Measurements from ENCODE around the gene PARK7.

Gene PARK7

DNA sequence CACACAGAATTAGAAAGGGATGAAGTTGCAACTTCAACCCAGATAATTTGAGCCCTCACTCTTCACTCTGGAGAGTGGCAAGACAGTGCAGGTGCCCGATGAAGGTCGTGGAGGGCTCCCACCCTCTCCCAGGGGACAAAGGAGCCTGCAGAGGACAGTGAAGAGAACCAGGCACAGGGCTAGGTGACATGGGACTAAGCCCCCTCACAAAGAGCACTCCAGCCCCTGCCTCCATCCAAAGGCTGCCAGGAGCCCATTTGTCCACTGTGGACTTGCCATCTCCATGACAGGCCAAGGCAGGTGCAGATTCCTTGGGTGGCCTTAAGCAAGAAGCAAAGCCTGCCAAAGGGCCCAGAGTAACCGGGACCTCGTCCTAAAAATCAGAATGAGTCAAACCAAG lies 49.5 kb downstream of the PARK7 start:
- DNase-seq, result no peak

DNA sequence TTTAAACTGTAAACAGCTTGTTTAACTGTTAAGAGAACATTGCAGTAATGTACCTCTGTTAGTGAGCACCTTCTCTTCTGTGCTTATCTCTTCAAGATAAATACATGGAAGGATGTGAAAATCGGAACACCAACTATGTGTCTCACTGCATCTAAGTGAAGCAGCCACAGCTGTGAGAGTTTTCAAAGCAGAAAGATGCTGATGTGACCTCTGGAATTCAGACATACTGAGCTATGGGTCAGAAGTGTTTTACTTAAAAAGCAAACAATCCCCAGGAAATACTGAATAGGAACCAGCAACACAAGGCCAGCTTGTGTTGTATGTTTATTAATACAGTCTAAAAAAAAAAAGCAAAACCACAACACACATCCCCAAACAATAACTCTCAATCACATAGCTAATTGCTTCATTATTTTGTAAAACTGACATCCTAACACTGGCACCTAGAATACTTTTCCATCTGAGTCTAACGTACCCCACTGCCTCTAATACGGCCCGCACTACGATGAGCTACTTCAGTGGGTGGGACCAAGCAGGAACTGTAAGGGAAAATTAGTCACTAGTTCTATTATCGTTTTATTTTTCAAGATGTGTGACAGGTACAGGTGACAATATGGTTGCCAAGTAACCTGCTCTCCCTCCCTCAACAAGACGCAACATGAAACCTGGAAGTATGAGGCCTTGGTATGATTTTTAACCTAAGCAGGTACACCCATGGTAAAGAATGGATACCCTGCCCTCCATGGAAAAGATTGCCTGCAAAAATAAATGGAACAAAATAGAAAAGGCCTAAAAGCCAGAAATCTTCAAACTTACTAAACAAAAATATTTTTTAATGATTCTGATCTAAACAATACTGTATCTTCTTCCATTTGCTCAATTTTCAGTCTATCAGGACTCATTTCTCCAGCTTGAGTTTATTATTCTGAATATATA lies 50.7 kb downstream of the PARK7 start:
- DNase-seq, result no peak

DNA sequence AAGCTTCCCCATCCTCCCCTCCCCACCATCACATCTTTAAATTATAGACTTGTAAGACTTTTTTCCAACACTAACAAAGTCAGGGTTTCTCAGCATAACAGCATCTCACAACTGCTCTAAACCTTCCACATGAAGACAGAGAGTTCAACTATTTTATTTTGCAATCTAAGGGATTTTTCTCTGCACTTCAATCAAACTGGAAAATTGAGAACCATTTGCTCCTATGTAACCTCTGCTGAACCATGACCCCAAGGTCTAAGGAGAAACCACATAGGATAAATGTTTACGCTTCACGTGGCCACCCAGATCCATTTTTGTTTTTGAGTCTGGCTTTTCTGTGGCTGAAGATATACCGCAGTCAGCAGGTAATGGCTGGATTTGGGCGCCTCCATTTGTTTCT lies 51.4 kb downstream of the PARK7 start:
- DNase-seq, result no peak

DNA sequence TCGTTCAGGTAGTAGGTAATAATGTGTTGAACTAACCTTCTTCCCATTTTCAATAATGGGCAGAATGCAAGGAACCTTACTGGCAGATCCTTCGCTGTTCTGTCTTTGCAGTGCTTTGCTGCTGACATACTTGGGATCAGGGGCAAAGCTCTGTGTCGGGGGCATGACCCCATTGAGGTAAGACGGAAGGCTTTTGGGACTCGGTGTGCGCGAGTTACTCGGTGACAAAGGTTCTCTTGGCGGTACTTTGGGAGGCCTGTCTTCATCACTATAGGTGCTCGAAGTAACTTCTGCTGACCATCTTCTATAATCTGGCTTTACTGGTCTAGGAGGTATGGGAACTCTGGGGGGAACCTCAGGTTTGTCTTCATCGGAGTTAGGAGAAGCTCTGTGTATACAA lies 51.9 kb downstream of the PARK7 start:
- DNase-seq, result no peak

DNA sequence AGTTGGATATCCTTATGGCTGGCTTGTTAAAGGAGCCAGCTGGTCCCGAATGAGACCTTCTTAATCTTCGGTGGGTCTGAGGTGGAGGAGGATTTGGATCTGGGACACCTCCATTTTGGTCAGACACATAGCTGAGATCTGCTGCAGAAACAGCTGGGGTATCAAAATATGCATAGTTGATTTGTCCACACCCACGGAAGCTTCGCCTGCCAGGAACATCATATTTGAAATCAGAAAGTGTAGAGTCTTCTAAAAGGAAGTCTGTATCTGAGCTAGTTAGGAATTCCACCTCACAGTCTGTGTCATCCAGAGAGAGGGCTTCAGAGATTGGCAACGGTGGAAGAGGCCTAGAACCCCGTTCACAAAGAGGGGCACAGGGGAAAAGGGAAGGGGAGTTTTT lies 52.3 kb downstream of the PARK7 start:
- DNase-seq, result no peak

DNA sequence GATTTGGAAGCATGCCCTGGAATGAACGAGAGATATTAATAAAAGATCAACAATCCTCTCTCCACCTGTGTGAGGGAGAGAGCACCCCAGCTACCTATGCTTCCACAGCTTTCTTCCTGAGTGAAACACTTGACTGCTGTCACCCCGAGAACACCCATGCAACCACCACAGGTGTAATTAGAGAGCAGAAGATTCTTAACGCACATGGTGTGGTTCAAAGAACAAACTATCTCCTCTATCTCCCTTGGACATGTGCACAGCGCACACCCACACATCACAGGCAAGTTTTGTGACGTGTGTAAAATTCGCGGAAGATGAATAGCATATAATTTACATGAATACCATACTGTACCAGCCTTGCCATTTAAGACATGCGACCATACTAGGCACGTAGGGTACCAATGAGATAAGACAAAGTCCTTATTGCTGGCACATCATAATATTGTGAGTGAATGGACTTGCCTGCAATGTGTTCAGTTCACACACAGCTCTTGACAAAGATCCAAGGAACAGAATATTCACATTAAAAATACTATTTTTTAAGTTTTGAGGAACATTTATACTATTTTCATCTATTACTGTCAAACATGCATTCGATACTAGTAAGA lies 53.0 kb downstream of the PARK7 start:
- DNase-seq, result no peak

DNA sequence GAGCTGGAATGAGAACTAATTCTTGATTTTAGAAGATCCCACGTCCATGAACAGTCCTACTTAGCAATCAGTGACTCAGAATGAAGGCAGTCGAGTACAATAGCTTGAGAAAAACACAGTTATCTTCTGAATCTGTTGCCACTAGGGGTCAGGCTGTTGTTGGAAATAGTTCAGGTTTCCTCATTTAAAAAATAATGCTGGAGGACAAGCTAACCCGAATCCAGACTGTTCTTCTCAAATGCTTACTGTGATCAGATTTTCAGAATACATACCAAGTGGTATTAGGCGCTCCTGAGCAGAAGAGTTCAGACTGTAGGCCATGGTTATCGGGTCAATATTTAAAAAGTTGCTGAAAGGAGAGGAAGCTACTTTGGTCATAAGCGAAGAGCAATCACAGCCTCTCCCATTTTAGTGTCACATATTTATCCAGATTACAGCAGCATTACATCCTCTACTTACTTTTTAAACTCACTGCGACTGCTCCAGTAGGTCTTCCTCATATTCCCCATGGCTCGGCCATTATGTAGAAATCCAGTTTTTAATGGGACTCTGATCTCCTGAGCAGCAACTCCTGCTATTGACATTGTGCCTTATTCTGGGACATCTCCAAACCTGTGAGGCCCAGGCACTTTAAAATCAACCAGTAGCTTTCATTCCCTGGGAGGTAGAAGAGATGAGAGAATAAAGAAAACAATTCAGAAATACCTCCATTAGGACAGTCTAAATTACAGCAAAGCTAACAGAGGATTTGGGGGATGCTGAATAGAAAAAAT lies 53.7 kb downstream of the PARK7 start:
- DNase-seq, result peak; percentile 85

DNA sequence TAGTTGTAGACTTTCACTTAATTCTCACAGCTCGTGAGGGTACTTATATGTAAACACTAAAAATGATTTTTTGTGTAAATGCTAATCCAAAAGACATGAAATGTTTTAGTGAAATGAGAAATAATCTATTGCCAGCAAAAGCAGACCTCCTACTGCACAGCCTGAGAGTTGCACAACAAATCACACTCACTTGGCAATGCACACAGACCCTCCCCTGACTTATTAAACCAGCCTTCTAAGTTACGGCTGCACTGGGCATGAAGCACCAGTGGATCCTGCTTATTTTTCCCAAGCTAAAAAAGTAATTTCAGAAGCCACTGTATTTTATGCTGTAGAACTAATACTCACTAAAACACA lies 54.3 kb downstream of the PARK7 start:
- no peak for DNase-seq

DNA sequence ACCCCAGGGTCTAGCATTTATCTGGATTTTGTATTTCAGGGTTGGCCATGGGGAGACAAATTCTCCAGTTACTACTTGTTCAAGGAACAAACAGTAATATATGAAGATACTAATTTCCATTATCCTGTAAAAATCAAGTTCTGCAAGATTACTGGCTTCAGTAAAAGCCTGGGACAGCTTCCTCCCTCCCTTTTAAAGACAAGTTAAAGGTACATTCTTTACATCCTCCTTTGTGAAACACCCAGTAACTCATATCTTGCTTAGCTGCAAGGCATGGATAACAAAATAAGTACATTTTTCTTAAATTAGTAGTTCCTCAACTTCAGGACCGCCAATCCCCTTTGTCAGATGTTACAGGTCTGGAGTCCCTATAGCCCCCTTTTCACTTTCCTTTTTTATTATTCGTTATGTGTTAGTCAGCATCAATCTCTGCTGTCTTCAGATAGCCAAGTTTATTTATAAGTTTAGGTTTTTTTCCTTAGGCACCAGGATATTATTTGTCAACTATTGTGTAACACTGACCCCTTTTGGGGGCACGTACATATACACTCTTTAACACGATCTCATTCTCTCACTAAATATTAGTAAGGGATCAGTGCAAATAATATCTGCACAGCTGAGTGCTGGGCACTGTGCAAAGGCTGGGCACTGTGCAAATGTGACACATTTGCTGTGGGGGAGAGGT lies 54.8 kb downstream of the PARK7 start:
- peak; percentile 22 for DNase-seq

DNA sequence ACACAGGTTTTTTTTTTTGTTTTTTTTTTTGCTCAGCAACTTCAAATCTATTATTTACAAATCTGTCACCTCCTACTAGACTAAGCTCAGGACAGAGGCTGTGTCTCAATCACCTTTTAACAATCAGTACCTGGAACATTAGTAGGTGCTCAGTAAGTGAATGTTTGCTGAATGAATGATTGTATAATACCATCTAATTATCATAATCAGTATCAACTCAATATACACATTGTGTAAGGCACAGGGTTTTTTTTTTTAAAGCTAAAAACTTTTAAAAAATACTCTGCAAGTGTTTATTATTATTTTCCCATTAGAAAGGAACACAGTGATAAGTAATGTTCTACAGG lies 55.4 kb downstream of the PARK7 start:
- DNase-seq, result no peak

DNA sequence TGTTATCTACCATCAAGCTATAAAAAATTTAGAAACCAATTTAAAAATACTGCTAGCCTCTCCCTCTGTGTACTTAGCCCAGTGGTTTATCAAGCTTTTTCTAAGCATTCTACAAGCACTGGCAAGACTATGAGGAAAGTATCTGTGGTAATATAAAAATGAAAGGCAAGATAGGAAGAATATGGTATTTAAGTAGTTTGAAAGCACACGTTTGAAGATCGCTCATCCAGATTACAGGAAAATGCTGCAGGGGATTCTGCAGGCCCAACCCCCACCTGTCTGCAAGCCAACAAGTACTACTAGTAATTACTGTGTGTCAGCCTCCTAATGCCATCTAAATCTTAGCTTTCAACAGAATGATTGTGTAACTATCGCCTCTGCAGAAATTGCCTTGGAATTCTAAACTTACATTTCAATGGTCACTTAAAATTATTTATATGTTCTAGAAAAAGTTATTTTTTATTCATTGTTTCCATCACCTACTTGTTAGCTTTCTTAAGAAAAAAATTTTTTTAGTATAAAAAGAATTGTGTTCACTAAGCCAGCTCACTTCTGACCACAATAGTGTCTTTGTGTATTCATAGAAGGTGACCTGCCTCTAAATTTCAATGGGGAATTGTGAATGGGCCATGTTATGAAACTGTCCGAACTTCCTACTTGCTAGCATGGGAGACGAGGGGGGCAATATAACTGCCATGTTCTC lies 56.1 kb downstream of the PARK7 start:
- no peak for DNase-seq

DNA sequence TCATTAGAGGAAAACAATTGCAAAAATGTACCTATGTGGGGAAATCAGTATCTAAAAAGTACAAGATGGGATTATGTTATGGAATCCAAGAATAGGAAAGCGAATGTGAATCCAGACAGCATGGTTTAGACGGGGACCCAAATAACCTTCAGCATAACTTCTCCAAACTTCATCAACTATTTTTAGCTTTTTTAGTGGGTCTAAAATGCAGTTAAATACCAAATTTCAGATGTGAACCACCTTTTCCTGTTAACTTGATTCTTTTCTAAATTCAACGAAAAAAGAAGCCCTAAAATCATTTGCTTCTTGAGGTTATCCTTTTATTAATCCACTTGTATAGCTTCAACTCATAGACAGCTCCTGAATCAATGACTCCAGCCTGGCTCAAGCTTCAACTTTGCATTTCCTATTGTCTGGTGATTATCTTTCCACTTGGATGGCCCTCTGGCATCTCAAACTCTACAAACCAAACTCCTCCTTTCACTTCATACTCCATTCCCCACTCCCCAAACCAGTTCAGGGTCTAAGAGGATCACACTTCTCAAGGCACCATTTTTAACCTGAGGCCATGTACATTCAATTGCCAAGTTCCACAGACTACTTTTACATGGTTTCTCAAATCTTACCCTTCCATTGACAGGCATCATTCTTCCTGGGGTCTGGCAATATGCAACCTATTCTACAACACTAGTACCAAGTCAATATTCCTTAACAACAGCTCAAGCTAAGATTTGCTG lies 57.1 kb downstream of the PARK7 start:
- no peak for DNase-seq

DNA sequence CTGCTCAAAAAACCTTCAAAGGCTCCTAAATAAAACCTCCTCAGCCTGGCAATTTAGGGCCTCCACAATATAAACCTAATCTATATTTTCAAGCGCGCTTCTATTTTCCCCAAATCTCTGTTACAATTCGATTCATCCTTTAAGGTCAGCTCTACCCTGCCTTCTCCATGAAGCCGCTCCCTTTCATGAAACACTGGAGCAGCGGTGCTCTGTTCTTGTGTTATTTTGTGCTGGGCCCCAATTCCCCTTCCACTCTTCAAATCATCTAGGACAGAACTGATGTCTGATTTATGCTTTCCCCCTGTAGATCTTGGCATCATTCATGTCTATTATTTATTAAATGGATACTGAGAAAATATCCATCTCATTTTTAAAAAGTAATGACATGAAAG lies 57.7 kb downstream of the PARK7 start:
- DNase-seq, result no peak

DNA sequence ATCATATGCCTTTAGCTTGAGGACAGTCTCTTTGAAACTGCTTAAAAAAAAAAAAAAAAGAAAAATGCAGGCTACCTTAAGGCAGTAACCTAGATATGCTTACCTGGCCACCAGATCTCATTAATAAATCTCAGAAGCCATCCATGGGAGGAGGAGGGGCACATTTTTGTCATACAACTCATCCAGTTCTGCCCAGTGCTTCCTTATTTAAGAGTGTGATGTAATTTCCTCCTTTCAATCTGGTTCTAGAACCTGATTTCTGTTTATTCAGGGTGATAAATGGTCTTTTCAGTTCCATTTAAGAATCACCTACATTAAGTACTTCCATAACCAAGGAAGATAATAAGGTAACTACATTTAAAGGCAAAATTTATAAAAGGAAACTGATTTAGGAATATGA lies 58.5 kb downstream of the PARK7 start:
- no peak for DNase-seq

DNA sequence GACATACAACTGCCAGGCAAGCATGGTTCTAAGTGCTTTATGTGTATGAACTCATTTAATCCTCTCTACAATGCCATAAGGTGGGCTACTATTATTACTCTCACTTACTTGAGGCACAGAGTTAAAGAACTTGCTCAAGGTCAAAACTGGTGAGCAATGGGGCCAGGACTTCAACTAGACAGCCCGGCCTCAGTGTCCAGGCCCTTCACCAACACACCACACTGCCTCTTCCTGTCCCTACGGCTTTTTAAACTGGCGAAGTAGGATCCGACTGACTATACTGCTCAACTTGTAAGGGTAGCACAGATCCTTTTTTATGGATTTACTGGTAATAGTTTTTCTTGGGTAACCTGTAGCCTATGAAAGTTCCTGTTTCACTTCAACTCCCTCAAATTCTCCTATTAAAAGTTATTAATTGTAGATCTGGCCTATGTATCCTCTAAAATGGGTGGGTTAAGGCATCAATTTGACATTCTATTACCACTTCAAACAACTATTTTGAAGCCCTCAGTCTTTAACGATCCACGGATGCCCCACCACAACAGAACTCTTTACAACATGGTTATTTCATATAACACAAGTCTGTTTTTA lies 60.3 kb downstream of the PARK7 start:
- no peak for DNase-seq

DNA sequence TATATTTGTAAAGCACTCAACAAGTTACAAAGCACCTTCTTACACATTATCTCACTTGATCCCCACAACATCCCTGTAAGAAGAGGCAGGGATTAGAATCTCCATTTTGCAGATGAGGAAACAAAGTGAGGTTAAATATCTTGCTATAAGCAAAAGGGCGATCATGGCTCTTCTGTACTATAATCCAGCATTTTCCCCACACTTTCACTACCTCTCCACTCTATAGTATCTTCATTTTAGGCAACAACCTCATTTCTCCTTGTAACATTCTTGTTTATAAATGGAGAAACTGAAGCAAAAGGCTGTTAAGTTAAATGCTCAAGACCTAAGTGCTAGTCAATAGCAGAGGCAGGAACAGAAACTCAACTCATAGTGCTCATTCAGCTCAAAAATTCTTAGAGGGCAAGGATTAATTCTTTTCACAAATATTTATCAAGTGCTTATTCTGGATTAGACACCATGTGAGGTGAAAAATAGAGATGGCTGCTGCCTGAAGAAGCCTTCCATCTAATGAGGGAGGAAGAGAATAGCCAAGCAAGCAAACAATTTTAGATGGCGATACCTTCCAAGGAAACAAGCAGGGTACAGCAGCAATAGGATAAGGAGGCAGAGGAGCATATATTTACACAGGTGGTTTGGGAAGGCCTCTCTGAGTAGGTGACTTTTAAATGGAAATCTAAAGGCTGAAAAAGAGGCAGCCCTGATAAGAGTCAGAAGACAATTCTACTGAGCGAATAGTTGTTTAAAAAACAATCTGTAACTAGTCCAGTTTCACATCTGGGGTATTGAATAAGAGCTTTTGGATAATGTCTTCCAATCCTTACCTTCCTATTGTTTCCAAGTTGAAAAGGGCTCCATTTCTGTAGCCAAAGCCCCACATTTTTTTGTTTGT lies 61.1 kb downstream of the PARK7 start:
- DNase-seq, result no peak

DNA sequence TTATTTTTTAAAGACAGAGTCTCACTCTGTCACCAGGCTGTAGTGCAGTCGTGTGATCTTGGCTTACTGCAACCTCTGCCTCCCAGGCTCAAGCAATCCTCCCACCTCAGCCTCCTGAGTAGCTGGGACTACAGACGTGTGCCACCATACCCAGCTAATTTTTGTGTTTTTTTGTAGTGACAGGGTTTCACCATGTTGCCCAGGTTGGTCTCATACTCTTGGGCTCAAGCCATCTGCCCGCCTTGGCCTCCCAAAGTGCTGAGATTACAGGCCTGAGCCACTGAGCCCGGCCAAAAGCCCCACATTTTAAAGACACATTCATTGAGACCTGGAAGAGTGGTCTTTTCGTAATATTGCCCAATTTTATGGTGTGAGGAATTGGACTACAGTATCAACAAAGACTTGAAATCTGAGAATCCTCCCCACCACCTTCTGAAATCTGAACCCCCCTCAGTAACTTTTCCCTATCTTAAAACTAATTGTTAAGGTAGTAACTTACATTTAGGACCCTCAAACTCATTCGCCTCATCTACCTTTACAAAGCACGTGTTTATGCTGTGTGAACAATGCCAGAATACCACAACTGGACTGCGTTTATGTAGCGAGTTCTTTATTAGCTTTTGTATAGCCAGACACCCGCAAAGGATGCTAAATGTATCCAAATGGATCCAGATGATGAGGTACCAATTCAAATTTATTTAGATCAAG lies 61.9 kb downstream of the PARK7 start:
- DNase-seq, result no peak

DNA sequence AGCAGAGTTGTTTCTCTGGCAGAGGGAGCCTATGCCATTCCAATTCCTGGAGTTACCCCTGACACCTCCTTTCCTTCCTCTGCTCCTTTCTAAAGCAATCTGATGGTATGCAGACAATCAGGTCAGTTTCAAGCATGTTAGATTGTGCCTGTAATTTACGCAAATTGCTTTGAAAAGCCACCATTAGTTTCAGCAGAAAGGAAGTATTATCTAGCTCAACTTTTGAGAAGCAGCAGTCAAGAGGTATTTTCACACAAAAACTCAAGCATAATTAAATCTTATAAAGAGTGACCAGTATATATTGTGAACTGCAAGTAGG lies 62.4 kb downstream of the PARK7 start:
- no peak for DNase-seq

DNA sequence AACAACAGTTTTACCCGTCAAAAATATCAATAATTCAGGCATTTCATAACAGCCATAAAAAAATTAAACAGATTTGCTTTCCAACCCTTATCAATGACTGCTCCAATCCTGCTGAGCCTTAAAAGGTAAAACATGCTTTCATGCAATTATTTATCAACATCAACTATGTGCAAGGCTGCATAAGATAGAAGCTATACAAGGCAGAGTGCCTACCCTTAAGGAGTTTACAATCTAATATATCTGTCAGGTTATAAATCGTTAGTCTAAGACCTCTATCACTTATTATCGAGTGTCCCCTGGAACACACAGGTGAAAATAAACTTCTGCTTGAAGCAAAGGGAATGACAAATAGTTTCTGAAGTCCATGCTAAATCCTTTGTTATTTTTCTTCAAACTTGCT lies 62.8 kb downstream of the PARK7 start:
- DNase-seq, result no peak

DNA sequence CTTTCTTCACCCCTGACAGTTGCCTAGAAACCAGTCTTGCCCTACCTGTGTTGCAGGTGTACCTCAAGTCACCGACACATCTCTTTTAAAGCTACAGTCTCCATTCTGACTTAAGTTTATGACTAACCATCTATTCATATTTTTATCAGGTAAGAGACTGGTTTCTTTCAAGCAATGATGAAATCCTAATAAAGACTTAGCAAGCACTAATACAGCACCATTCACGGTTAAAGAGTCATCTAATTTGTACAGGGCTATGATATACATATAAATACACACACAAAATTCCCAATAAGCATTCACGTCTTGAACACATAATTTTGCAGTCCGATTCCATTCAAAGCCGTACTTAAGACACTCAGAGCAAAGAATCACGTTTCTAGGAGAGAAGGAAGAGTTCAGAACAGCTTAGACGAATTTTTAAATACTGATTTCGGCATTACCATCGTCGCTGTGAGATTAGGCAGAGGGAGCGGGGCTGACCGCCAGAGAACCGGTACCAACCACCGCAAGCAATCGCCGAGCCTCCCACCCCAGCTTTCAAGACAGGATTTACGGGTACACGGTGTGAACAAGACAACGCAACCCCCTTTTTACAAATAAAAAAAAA lies 63.7 kb downstream of the PARK7 start:
- DNase-seq, result no peak

Data from OCI-M1 (cell line).